CD1c-positive myeloid dendritic cell (primary cell): ENCODE measurements around the gene TRA2B.
"Not testable (repeated sequence)": the region's sequence is repeated elsewhere in the genome, so short reads cannot be mapped to it uniquely, and the experiment has no call there.

ENCODE experiments used
- DNase-seq: peaks from one replicate; pipeline ENCODE4 v3.0.0-alpha.2; 2016; ENCODE audit errors: extremely low spot score

Gene TRA2B

GRCh38 chr3:185927501-185928200 is 10.2 kb downstream of the TRA2B start:
- no peak for DNase-seq

GRCh38 chr3:185926445-185926844 is 11.4 kb downstream of the TRA2B start:
- no peak for DNase-seq

GRCh38 chr3:185925353-185925752 is 12.5 kb downstream of the TRA2B start:
- no peak for DNase-seq

- no peak for DNase-seq
Observed at GRCh38 chr3:185924375-185924774, 13.4 kb downstream of the TRA2B start.

GRCh38 chr3:185920184-185920583 is 17.6 kb downstream of the TRA2B start:
- no peak for DNase-seq

GRCh38 chr3:185916042-185916833 is 21.6 kb downstream of the TRA2B start:
- DNase-seq: no peak

- DNase-seq: no peak
Observed at GRCh38 chr3:185915642-185916041, 22.2 kb downstream of the TRA2B start.

- no peak for DNase-seq
Observed at GRCh38 chr3:185914911-185915629, 22.7 kb downstream of the TRA2B start.

- no peak for DNase-seq
Observed at GRCh38 chr3:185912929-185913901, 24.6 kb downstream of the TRA2B start.

- DNase-seq: no peak
Observed at GRCh38 chr3:185912512-185912911, 25.3 kb downstream of the TRA2B start.

GRCh38 chr3:185911076-185911448 is 26.8 kb downstream of the TRA2B start:
- DNase-seq: not testable (repeated sequence)

GRCh38 chr3:185910322-185911075 is 27.3 kb downstream of the TRA2B start:
- DNase-seq: not testable (repeated sequence)

- not testable (repeated sequence) for DNase-seq
Observed at GRCh38 chr3:185909913-185910312, 27.9 kb downstream of the TRA2B start.

- DNase-seq: peak; percentile 58
Observed at GRCh38 chr3:185900228-185900627, 37.6 kb downstream of the TRA2B start.

- DNase-seq: no peak
Observed at GRCh38 chr3:185896636-185897035, 41.2 kb downstream of the TRA2B start.

- DNase-seq: no peak
Observed at GRCh38 chr3:185887066-185887465, 50.7 kb downstream of the TRA2B start.

GRCh38 chr3:185884641-185885040 is 53.2 kb downstream of the TRA2B start:
- no peak for DNase-seq

- DNase-seq: no peak
Observed at GRCh38 chr3:185881926-185882325, 55.9 kb downstream of the TRA2B start.

- no peak for DNase-seq
Observed at GRCh38 chr3:185880600-185880999, 57.2 kb downstream of the TRA2B start.

- no peak for DNase-seq
Observed at GRCh38 chr3:185878920-185879319, 58.9 kb downstream of the TRA2B start.

- DNase-seq: no peak
Observed at GRCh38 chr3:185874119-185874518, 63.7 kb downstream of the TRA2B start.
